ENCODE measurements around the gene CEND1.

The CEND1 gene

GRCh38 chr11:789943-790342 lies at the start of gene CEND1:
Gene CEND1, minus strand, starts transcription at chr11:790090. Its CDS starts 1,514 bp downstream, at chr11:788576.
- no peak for DNase-seq

DNA sequence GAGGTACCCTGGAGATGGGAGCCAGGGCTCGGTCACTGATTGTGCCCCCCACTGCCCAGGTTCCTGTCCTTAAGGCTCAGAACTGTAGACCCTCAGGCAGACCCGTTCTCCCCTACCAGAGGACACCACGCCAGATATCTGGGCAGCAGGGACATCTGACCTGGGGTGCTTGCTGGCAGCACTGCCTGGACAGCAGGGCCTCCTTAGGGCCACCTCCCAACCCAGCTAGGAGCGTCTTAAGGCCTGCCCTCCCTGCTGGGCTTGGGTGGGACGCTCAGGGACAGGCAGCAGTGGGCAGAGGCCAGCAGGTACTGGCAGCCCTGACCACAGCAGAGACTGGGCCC lies 49.4 kb upstream of the CEND1 start:
- DNase-seq, result no peak

DNA sequence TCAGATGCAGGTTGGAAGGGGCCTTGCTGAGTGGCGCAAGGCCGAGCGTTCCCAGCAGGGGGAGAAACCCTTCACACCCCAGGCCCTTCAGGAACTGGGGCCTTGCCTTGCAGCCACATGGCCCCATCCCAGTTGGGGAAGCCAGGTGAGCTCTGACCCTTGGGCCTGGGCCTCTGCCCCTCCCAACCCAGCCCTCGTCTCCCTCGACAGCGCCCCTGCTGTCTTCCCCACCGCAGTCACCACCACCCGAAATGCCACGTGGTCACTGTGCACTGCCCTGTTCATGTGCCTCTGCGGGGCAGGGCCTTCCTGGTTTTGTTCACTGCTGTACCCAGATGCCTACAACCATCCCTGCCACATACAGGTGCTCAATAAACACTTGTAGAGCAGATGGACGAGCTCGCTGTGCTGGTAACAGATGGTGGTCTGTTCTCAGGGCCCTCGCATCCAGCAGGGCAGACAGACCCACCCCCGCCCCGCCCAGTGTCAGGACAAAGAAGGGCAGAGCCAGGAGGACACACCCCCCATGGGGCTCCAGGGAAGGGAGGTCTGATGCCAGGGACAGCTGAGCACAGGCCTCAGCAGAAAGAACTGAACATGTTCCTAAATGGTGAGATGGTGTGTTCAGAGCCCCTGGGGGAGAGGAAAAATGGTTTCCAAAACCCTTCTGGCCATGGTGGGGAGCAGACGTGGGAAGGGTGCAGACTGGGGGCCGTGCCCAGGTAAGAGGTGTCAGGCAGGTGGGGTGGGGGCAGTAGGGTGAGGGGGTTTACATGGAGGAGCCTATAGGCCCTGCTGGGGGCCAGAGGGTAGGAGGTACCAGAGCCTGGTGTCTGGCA lies 48.8 kb upstream of the CEND1 start:
- DNase-seq, result no peak

- DNase-seq, result no peak
These were observed 48.1 kb upstream of the CEND1 start for GRCh38 chr11:837990-838307.

GRCh38 chr11:837189-837989 lies 47.5 kb upstream of the CEND1 start:
- DNase-seq, result no peak

DNA sequence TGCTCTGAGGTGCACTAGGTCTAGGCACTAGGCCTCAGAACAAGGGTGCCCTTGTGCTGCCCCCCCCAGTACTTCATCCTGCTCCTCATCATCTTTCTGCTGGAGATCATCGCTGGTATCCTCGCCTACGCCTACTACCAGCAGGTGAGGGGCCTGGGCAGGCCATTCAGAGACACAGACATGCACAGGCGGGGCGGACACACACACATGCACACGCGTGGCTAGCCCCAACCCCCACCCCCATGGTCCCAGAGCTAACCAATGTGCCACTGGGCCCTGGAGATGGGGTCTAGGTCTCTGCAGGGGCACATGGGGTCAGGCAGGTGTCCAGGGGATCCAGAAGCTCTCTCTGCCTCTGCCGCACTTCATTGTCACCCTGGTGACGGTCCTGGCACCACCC lies 46.8 kb upstream of the CEND1 start:
- DNase-seq, result no peak

GRCh38 chr11:836274-836673 lies 46.4 kb upstream of the CEND1 start:
- DNase-seq, result no peak

DNA sequence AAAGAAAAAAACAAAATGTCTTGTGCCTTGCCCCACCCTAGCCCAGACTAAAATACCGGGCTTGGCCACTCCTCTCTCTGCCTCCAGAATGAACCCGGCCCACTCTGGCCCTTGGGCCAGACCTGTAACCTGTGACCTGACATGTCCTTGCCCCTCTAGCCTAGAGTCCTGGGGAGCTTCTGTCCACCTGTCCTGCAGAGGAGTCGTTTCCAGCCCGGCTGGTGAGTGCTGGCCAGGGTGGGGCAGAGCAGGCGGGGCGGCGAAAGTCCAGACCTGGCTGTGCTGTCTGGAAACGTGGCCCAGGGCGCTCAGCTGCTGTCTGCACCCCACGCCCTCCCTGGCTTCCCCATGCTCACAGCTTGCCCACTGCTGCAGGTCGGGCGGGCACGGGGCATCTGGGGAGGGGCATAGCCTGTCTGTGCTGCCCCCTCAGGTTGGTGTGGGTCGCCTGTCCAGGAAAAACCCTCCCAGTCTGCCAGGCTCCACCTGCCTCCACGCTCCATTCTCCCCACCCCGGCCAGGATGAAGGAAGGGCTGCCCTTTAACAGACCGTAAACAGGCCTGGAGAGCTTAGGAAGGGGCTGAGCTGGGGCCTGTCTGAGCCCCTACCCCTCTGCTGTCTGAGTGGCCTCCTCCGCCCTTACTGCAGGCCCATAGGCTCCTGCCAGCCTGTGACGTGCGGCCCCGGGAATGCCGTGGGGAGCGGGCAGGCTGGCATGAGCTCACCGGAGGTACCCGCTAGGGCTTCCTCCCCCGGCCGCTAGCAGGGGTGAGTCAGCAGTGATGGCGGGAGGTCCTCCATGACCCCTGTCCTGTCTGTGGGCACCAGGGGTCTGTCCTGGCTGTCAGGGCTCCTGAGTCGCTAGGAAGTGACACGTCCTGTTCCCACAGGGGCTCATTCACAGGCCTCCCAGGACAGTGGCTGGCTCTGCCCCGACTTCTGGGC lies 44.8 kb upstream of the CEND1 start:
- DNase-seq, result no peak

DNA sequence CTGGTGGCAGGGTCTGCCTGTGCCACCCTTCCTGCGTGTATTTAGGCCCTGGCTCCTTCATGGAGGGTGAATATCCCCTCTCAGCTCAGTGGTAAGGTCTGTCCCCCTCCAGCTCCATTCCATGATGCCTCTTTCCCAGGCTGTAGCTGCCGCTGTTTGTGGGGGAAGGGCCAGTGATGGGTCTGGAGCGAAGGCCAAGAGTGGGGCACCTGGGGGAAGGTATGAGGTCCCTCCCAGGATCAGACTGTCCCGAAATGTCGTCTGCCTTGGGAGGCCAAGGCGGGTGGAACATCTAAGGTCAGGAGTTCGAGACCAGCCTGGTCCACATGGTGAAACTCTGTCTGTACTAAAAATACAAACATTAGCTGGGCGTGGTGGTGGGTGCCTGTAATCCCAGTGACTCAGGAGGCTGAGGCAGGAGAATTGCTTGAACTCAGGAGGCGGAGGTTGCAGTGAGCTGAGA lies 44.0 kb upstream of the CEND1 start:
- DNase-seq, result no peak

- DNase-seq, result no peak
These were observed 43.4 kb upstream of the CEND1 start for GRCh38 chr11:833114-833791.

- DNase-seq, result no peak
These were observed 42.7 kb upstream of the CEND1 start, which contains the start of gene CD151 for GRCh38 chr11:832529-833113. Gene CD151, plus strand, starts transcription at chr11:832952. Its CDS starts 3,118 bp downstream, at chr11:836070.

DNA sequence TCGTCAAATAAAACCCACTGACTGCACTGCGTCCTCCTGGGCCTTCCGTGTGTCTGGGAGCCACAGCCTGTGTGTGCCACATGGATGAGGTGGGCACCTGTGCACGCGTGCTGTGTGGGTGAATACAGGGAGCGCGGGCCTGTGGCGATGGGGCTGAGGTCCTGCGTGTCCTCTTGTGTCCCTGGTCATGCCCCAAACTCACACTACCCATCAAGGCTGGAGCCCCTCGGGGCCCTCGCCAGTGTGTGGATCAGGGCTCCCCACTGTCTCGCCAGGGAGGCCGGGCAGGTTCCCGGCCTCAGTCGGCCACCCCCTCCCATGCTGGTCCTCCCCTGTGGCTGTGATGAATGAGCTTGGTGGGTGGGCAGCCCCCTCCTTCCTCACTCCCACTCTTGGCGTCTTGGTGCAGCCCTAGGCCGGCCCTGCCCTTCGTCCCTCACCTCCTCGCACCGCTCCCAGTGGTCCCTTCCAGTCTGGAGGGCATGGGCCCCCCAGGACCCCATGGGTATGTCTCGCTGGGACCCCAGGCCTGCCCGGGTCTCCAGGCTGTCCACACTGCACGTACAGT lies 42.2 kb upstream of the CEND1 start:
- DNase-seq, result no peak

GRCh38 chr11:831118-831864 lies 41.4 kb upstream of the CEND1 start:
- DNase-seq, result no peak

DNA sequence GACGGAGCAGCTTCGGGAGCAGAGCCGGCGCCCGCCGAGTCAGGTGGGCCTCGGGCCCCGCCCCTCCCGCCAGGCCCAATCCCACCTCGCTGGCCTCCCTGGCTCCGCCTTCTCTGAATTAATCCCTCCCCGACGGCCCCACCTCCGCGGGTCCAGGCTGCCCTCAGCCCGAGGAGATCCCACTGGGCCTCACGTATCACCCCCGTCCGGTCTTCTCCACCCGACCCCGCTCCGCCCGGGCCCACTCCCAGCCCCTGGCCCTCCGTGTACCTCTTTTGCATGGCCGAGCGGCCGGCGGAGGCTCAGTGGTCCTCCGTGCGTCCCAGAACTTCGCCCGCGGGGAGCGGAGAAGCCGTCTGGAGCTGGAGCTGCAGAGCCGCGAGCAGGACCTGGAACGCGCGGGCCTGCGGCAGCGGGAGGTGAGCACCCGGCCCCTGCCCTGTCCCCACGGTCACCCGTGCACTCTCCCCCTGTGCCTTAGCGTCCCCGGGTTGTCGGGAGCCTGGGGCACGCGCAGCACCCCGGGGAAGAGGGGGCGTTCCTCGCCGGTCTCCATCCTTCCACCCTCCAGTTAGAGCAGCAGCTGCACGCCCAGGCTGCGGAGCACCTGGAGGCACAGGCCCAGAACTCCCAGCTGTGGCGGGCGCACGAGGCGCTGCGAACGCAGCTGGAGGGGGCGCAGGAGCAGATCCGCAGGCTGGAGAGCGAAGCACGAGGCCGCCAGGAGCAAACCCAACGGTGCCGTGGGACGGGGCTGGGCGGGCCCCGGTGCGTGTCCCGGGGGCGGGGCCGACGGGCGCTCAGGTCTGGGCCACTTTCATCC lies 40.6 kb upstream of the CEND1 start:
- no peak for DNase-seq

GRCh38 chr11:829847-830294 lies 40.0 kb upstream of the CEND1 start:
- no peak for DNase-seq

- DNase-seq, result no peak
These were observed 39.4 kb upstream of the CEND1 start for GRCh38 chr11:829176-829846.

- DNase-seq, result no peak
These were observed 38.8 kb upstream of the CEND1 start for GRCh38 chr11:828506-829175.

- DNase-seq, result no peak
These were observed 38.0 kb upstream of the CEND1 start, which contains the start of gene CRACR2B for GRCh38 chr11:827897-828192. Gene CRACR2B, plus strand, starts transcription at chr11:827919. Its CDS starts 689 bp downstream, at chr11:828608.

Data from left hindlimb (tissue), 1 donor.